Measurements from ENCODE around the gene FSD1.
A peak's percentile ranks its signal among the peaks of the same experiment; 100 is the strongest.

Gene FSD1

DNA sequence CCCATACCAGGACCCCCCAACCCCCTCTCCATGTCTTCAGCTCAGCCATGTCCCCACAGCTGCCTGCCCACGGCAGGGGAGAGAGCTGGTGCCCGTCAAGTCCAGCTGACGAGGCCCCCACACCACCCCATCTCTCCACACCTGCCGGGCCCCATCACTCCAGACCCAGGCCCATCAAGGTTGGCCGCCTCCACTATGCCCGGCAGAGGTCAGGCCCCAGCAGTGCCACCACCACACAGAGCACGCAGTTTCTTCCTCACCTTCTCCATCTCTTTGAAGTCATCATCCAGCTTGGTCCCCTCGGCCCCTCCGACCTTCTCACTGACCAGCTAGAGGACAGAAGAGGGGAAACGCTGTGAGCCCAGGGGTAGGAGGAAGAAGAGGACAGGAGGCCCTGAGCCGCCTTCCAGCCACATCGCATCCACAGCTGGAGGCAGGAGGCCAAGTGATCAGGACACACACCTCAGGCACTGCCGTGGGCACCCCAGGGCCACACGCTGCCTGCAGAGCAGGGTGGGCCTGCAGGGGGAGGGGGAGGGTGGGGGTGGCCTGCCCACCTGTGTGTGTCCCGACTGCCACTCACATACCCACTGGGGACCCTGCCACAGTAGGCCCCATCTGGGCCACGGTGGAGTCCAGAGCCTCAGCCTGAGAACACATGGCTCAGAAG is 62.4 kb downstream of the FSD1 start:
- no peak for DNase-seq

GRCh38 chr19:4367336-4367723 is 62.9 kb downstream of the FSD1 start:
- no peak for DNase-seq

DNA sequence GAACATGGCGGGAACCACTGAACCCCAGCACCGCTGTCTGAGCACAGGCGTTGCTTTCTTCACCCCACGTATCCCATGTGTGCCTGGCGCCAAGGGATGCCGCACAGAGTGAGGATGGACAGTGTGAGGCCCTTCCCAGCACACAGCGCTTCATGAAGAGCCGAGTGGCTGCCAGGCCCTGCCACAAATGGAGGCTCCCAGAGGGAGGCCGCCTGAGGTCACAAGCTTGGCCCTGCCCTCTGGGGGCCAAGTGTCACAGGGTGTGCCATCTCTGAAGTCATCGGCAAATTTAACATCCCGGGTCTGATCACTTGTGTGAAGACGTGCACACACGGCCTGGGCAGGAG is 63.4 kb downstream of the FSD1 start:
- no peak for DNase-seq

DNA sequence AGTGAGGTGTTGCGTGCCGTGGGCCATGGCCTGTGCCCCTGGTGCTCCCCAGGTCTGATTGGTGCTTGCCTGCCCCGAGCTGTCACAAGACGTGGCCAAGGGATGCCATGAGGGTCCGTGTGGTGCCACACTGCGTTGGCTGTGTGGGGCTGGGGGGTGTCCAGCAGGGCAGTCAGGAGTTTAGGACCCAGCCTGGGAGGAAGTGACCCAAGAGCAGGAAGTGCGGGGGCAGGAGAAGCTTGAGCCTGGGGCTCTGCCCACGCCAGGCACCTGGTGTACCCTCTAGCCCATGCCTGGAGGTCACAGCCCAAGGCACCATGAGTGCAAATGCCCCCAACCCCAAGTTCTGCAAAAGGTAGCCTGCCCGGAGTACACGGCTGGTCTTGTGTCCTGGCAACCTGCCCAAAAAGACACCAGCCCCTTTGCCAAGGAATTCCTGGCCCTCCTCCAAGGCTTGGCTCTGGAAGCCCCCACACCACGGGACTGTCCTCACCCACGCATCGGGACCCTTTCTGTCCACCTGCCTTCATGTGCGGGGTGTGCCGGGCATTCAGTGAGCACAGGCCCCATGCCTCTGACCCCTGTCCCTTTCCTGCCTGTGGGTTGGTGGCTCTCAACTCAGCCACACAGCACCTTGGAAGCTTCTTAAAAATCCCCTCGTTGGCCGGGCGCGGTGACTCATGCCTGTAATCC is 63.9 kb downstream of the FSD1 start:
- no peak for DNase-seq

- peak; percentile 67 for DNase-seq
Observed at GRCh38 chr19:4369109-4369887, 64.9 kb downstream of the FSD1 start.

DNA sequence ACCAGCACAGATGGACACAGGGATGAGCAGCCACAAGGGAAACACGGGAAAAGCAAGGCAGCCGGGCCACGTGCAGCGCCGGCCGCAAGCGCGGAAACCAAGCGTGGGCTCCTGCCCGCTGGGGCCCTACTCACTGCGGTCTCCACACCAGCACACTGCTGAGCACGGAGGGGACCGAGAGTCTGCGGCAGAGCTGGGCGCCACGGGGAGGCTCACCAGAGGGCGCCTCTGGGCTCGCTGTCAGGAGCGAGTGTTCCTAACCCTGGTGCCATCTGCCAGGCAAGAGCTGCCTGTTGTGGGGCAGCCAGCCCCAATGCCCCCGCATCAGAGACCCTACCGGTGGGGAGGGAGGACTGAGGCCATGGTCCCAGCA is 65.5 kb downstream of the FSD1 start:
- peak; percentile 48 for DNase-seq

DNA sequence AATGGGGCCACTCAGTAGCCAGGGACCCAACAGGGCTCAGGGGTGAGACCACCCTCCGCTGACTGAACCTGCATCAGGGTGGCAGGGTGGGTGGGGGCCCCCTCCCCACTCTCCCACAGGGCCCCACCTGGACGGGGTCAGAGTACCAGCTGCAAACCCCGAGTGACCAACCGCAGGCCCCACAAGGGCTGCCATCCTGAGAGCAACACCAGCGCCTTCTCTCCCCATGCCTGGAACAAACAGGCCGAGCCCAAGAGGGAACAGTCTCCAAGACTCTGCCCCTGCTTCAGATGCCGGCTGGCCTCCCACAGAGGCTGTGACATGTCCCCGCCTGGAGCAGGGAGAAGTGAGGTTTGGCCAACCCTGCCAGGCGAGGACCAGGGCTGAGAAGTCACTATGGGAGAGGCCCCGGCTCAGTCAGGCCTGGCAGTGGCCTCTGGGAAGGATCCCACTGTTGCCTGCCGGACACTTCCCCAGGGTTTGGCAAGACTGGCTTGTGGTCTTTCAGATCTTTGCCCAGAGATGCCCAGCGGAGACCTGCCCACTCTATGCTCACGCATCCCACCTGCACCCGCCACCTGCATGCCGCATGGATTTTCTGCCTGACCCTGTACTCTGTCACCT is 66.1 kb downstream of the FSD1 start:
- no peak for DNase-seq

GRCh38 chr19:4371247-4372164 is 67.1 kb downstream of the FSD1 start:
- DNase-seq, result no peak

GRCh38 chr19:4372165-4373012 is 68.0 kb downstream of the FSD1 start:
- DNase-seq, result no peak

GRCh38 chr19:4373013-4373367 is 68.6 kb downstream of the FSD1 start:
- DNase-seq, result no peak
